ENCODE measurements around the gene CHRND. TPM values are rescaled to one million over a fixed set of nuclear protein-coding genes. Genes with fewer than 3 reads are reported as not detected.

The CHRND gene
- total RNA-seq, 2 experiments from 2014 or later, result not detected

DNA sequence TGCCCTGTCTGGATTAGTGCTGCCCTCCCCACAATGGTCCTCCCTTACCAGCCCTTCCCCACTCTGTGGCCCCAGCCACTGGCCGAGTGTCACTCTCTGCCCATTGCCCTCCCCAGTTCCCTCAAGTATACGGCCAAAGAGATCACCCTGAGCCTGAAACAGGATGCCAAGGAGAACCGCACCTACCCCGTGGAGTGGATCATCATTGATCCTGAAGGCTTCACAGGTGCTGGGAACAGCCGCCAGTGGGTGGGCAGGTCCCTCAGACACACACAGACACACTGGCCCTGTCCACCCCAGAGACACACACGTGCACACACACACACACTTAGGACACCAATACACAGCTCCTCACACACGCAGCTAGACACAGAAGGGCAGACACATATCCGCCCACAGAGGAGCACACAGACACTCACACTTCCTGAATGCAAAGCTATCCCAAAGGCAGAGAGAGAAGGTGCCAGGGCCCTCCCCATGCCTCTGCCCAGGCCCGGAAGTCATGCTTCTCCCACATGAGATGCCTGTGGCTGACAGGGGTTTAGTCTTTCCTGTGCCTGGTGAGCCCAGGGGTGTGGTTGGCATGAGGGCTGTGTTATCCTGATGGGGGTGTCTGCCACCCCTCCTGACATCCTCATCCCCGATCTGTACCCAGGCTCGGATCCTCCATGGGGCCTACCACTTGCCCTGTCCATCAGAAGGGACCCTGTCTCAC is 2.9 kb downstream of the CHRND start:
- H3K4me1 ChIP-seq (ENCODE audit: insufficient read depth, low read length, poor library complexity, severe bottlenecking), result peaks cover 42% of the 10 kb centered on the region
- no peaks in the 10 kb centered on the region for H4K20me1 ChIP-seq (ENCODE audit: insufficient read depth, low read length)
- ChIA-PET POLR2A (no interaction called here), CTCF (ENCODE audit: unreplicated experiment) (interaction anchor here (0.6 kb wide), 1 partner anchor 529 kb away, joined by 3 read pairs; no protein-coding TSS in a partner anchor)
- no peaks in the 10 kb centered on the region for H3K79me2 ChIP-seq (ENCODE audit: insufficient read depth, low read depth, low read length)
- TF ChIP-seq EZH2phosphoT487 (IDR thresholded peaks at IDR 0.05; ENCODE audit: borderline replicate concordance, low read depth, low read length), result no peak
- TF ChIP-seq CTCF (conservative IDR thresholded peaks at IDR 0.05; ENCODE audit: low read length), result no peak
- no peak overlapping the region for H3K4me3 ChIP-seq (ENCODE audit: low read depth, low read length, poor library complexity, severe bottlenecking)
- H3K36me3 ChIP-seq (ENCODE audit: insufficient read depth, low read length), result no peaks in the 10 kb centered on the region
- H3K4me2 ChIP-seq (ENCODE audit: low read length), result peak overlapping the region; percentile 16; the same call in 1 of the 2 replicates
- no peak overlapping the region for H3K27ac ChIP-seq (ENCODE audit: low read depth, low read length, poor library complexity, severe bottlenecking)
- DNase-seq (ENCODE audit: low spot score), result peak; percentile 33
- BruUV-seq (replicated peaks), result no TSS peak
- intact Hi-C loops (cut with micrococcal nuclease; ENCODE audit: unreplicated experiment), result loop anchor here (10.0 kb wide), 1 partner anchor 164 kb away; no protein-coding TSS in a partner anchor
- no peak overlapping the region for H2AFZ ChIP-seq (ENCODE audit: low read length)
- no peaks in the 10 kb centered on the region for H3K9me3 ChIP-seq (ENCODE audit: low read length)
- no peaks in the 10 kb centered on the region for H3K9me2 ChIP-seq (ENCODE audit: insufficient read depth, low read length)

DNA sequence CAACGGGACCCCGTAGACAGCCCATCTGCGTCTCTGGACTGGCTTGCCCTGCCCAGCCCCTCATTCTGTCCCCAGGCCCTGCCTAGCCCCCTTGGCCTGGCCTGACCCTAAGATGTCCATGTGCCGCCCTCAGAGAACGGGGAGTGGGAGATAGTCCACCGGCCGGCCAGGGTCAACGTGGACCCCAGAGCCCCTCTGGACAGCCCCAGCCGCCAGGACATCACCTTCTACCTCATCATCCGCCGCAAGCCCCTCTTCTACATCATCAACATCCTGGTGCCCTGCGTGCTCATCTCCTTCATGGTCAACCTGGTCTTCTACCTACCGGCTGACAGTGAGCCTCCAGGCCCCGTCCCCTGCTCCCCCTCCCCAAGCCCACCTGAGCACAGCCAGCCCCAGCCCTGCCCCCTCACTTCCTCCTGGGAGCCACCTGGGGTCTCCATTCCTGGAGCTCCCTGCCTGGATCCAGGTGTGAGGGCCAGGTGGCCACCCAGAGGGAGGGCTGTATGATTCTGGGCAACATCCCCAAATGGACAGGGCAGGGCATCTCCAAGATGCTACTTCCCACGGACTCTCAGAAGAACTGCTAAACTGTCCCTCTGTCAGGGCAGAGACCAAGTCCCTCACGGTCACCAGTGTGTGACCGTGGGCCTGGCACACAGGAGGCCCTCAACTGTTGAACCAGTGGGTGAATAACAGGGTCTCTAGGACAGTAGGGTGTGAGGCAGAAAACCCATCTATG is 4.0 kb downstream of the CHRND start:
- H3K79me2 ChIP-seq (ENCODE audit: insufficient read depth, low read depth, low read length), result no peaks in the 10 kb centered on the region
- intact Hi-C loops (cut with micrococcal nuclease; ENCODE audit: unreplicated experiment), result loop anchor here (10.0 kb wide), 1 partner anchor 165 kb away; no protein-coding TSS in a partner anchor
- no peaks in the 10 kb centered on the region for H3K9me3 ChIP-seq (ENCODE audit: low read length)
- DNase-seq (ENCODE audit: low spot score), result no peak
- H3K4me2 ChIP-seq (ENCODE audit: low read length), result no peak overlapping the region
- no peaks in the 10 kb centered on the region for H3K36me3 ChIP-seq (ENCODE audit: insufficient read depth, low read length)
- peaks cover 49% of the 10 kb centered on the region for H3K4me1 ChIP-seq (ENCODE audit: insufficient read depth, low read length, poor library complexity, severe bottlenecking)
- POLR2A ChIA-PET, result no interaction called here
- no peaks in the 10 kb centered on the region for H4K20me1 ChIP-seq (ENCODE audit: insufficient read depth, low read length)
- CTCF ChIA-PET (ENCODE audit: unreplicated experiment), result no interaction called here
- no peak overlapping the region for H3K4me3 ChIP-seq (ENCODE audit: low read depth, low read length, poor library complexity, severe bottlenecking)
- no peak overlapping the region for H2AFZ ChIP-seq (ENCODE audit: low read length)
- H3K9me2 ChIP-seq (ENCODE audit: insufficient read depth, low read length), result no peaks in the 10 kb centered on the region
- no peak for TF ChIP-seq CTCF (conservative IDR thresholded peaks at IDR 0.05; ENCODE audit: low read length)
- no peak for TF ChIP-seq EZH2phosphoT487 (IDR thresholded peaks at IDR 0.05; ENCODE audit: borderline replicate concordance, low read depth, low read length)
- H3K27ac ChIP-seq (ENCODE audit: low read depth, low read length, poor library complexity, severe bottlenecking), result no peak overlapping the region
- no TSS peak for BruUV-seq (replicated peaks)

Data from OCI-LY7 (cell line).